ENCODE measurements around the gene DENR. TPM values are rescaled to one million over a fixed set of nuclear protein-coding genes. Genes with fewer than 3 reads are reported as not detected.
"Not testable (repeated sequence)": the region's sequence is repeated elsewhere in the genome, so short reads cannot be mapped to it uniquely, and the experiment has no call there.

Gene DENR
- total RNA-seq, 1 donor from 2014 or later = 45.5 TPM

GRCh38 chr12:122738571-122738970, 14.1 kb upstream of the DENR start:
- DNase-seq (ENCODE audit: low read depth) = no peak

- no peak for DNase-seq (ENCODE audit: low read depth)
Observed at GRCh38 chr12:122740351-122740750, 12.3 kb upstream of the DENR start.

- DNase-seq (ENCODE audit: low read depth) = no peak
Observed at GRCh38 chr12:122743895-122744525, 8.6 kb upstream of the DENR start.

- no peak for DNase-seq (ENCODE audit: low read depth)
Observed at GRCh38 chr12:122747224-122748135, 5.1 kb upstream of the DENR start.

- no peak for DNase-seq (ENCODE audit: low read depth)
Observed at GRCh38 chr12:122749569-122750332, 2.9 kb upstream of the DENR start.

- not testable (repeated sequence) for DNase-seq (ENCODE audit: low read depth)
Observed at GRCh38 chr12:122750781-122751515, 1.7 kb upstream of the DENR start.

- DNase-seq (ENCODE audit: low read depth) = no peak
Observed at GRCh38 chr12:122753319-122753650, 661 bp downstream of the DENR start.

GRCh38 chr12:122754790-122755189, 2.2 kb downstream of the DENR start:
- no peak for DNase-seq (ENCODE audit: low read depth)

- no peak for DNase-seq (ENCODE audit: low read depth)
Observed at GRCh38 chr12:122757568-122757967, 4.9 kb downstream of the DENR start.

GRCh38 chr12:122785503-122785902, 32.9 kb downstream of the DENR start:
- no peak for DNase-seq (ENCODE audit: low read depth)

GRCh38 chr12:122788387-122788786, 35.8 kb downstream of the DENR start:
- no peak for DNase-seq (ENCODE audit: low read depth)

GRCh38 chr12:122789637-122790036, 37.0 kb downstream of the DENR start:
- no peak for DNase-seq (ENCODE audit: low read depth)

- DNase-seq (ENCODE audit: low read depth) = no peak
Observed at GRCh38 chr12:122790393-122791075, 37.9 kb downstream of the DENR start.

GRCh38 chr12:122793685-122794106, 41.1 kb downstream of the DENR start:
- DNase-seq (ENCODE audit: low read depth) = peak; percentile 62

GRCh38 chr12:122795807-122796206, 43.2 kb downstream of the DENR start:
- no peak for DNase-seq (ENCODE audit: low read depth)

GRCh38 chr12:122799641-122800243, 47.1 kb downstream of the DENR start:
- DNase-seq (ENCODE audit: low read depth) = no peak

GRCh38 chr12:122803937-122804336, 51.3 kb downstream of the DENR start:
- no peak for DNase-seq (ENCODE audit: low read depth)

- not testable (repeated sequence) for DNase-seq (ENCODE audit: low read depth)
Observed at GRCh38 chr12:122804957-122805356, 52.3 kb downstream of the DENR start.

GRCh38 chr12:122807651-122808050, 55.0 kb downstream of the DENR start:
- no peak for DNase-seq (ENCODE audit: low read depth)

GRCh38 chr12:122811777-122812176, 59.2 kb downstream of the DENR start:
- DNase-seq (ENCODE audit: low read depth) = no peak

Data from myocyte (in vitro differentiated cells).